IPS-20b (cell line): ENCODE data around the gene MUTYH.

Source experiments
- H3K27ac ChIP-seq: one replicate; pipeline ENCODE4 v1.5.1; 2013; ENCODE audit warnings: low read length
- H3K27me3 ChIP-seq: 2 replicates; pipeline ENCODE4 v1.6.1; 2013; ENCODE audit warnings: mild to moderate bottlenecking, low read length, inconsistent platforms; ENCODE audit not compliant: insufficient read depth
- H3K36me3 ChIP-seq: 2 replicates; pipeline ENCODE4 v1.6.1; 2013; ENCODE audit warnings: low read depth, mild to moderate bottlenecking, inconsistent platforms, low read length, moderate library complexity; ENCODE audit not compliant: insufficient read depth
- H3K4me1 ChIP-seq: 2 replicates; pipeline ENCODE4 v1.6.1; 2013; ENCODE audit warnings: mild to moderate bottlenecking, control low read depth, inconsistent platforms, low read length, moderate library complexity; ENCODE audit not compliant: insufficient read depth
- H3K4me3 ChIP-seq: 2 replicates; pipeline ENCODE4 v1.5.1; 2013; ENCODE audit warnings: mild to moderate bottlenecking, low read length, inconsistent platforms
- H3K9ac ChIP-seq: 2 replicates; pipeline ENCODE4 v1.6.1; 2013; ENCODE audit warnings: low read depth, mild to moderate bottlenecking, inconsistent platforms, low read length, moderate library complexity
- H3K9me3 ChIP-seq: 2 replicates; pipeline ENCODE4 v1.6.1; 2013; ENCODE audit warnings: mild to moderate bottlenecking, low read depth, low read length, inconsistent platforms; ENCODE audit not compliant: insufficient read depth

MUTYH gene

GRCh38 chr1:45348609-45348965 is 8.3 kb upstream of the MUTYH start:
- H3K27me3 ChIP-seq, result no peaks in the 10 kb centered on the region
- no peak overlapping the region for H3K27ac ChIP-seq
- H3K9me3 ChIP-seq, result no peaks in the 10 kb centered on the region
- H3K4me3 ChIP-seq, result no peak overlapping the region
- H3K36me3 ChIP-seq, result peaks cover 27% of the 10 kb centered on the region
- H3K9ac ChIP-seq, result no peak overlapping the region
- H3K4me1 ChIP-seq, result no peaks in the 10 kb centered on the region

DNA sequence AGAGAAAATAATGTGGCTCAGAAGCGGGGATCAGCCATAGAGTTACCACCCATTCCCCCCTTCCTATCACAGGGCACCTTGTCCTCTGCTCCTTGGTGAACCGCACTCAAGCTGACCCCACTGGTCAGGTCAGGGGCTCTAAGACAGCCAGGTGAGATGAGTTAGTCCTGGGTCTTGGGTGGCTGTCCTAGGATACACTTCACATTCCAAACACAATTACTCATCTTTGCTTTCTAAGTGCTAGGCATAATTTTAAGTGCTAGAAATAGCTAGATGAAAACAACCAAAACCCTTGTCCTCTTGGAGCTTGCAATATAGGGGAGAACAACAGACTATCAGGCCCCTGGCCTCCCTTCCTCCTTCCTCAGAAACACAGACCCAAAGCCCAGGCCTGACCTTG is 7.8 kb upstream of the MUTYH start:
- peaks cover 33% of the 10 kb centered on the region for H3K36me3 ChIP-seq
- no peaks in the 10 kb centered on the region for H3K4me1 ChIP-seq
- H3K27me3 ChIP-seq, result no peaks in the 10 kb centered on the region
- H3K9ac ChIP-seq, result no peak overlapping the region
- H3K9me3 ChIP-seq, result no peaks in the 10 kb centered on the region
- H3K27ac ChIP-seq, result no peak overlapping the region
- H3K4me3 ChIP-seq, result no peak overlapping the region

- no peaks in the 10 kb centered on the region for H3K27me3 ChIP-seq
- no peak overlapping the region for H3K9ac ChIP-seq
- no peak overlapping the region for H3K4me3 ChIP-seq
- no peaks in the 10 kb centered on the region for H3K4me1 ChIP-seq
- H3K36me3 ChIP-seq, result peaks cover 48% of the 10 kb centered on the region
- H3K27ac ChIP-seq, result no peak overlapping the region
- H3K9me3 ChIP-seq, result no peaks in the 10 kb centered on the region
Measured at GRCh38 chr1:45346473-45346872, 6.2 kb upstream of the MUTYH start.

DNA sequence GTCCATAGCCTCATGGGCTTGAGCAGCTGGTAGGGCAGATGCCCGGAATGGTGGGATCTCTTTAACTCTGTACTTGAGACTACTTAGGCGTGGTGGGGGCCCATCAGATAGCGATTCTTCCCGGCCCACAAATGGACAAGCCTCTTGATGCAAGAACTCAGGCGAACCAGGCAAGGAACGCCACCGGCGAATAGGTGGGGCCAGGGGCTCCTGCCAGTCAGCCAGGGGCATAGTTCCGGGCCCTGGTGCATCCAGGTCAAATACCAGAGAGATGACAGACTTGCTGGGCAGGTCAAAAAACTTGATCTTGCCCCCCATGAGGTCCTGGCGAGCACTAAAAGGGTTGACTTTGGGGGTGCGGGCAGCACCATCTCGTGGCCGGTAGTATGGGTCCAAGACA is 4.8 kb upstream of the MUTYH start:
- Histone ChIP-seq H3K9ac (no peak overlapping the region), H3K27me3 (no peaks in the 10 kb centered on the region), H3K4me3 (no peak overlapping the region), H3K27ac (no peak overlapping the region), H3K36me3 (peaks cover 53% of the 10 kb centered on the region), H3K4me1 (peaks cover 7% of the 10 kb centered on the region), H3K9me3 (no peaks in the 10 kb centered on the region)

DNA sequence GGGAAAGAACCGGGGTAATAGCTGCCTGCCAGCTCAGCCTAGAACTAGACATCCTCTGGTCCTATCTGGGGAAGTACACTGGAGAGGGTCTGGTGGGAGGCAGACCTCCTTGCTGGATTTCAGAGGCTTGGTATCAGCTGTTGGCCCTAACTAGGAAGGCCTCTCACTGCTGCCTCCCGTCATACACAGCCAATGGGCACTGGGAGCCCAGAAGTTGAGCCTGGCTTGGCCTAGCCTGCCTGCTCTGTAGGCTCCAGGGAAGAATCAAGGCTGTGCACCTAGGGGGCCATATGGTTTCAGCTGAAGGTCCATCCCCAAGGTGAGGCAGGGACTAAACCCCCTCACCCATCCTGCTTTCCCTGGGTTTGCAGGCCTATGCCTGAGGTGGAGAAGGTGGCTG is 4.3 kb upstream of the MUTYH start:
- Histone ChIP-seq H3K4me3 (no peak overlapping the region), H3K27ac (no peak overlapping the region), H3K9me3 (no peaks in the 10 kb centered on the region), H3K4me1 (peaks cover 7% of the 10 kb centered on the region), H3K36me3 (peaks cover 53% of the 10 kb centered on the region), H3K9ac (no peak overlapping the region), H3K27me3 (no peaks in the 10 kb centered on the region)

GRCh38 chr1:45340816-45341466 is 701 bp upstream of the MUTYH start:
- peaks cover 55% of the 10 kb centered on the region for H3K36me3 ChIP-seq
- peak overlapping the region; percentile 95 for H3K27ac ChIP-seq
- no peaks in the 10 kb centered on the region for H3K27me3 ChIP-seq
- peak overlapping the region; percentile 84 for H3K4me3 ChIP-seq
- H3K9ac ChIP-seq, result peak overlapping the region; percentile 99
- no peaks in the 10 kb centered on the region for H3K9me3 ChIP-seq
- peaks cover 7% of the 10 kb centered on the region for H3K4me1 ChIP-seq

- H3K4me3 ChIP-seq, result no peak overlapping the region
- H3K4me1 ChIP-seq, result peaks cover 7% of the 10 kb centered on the region
Measured at GRCh38 chr1:45337630-45338325, 2.5 kb downstream of the MUTYH start.

DNA sequence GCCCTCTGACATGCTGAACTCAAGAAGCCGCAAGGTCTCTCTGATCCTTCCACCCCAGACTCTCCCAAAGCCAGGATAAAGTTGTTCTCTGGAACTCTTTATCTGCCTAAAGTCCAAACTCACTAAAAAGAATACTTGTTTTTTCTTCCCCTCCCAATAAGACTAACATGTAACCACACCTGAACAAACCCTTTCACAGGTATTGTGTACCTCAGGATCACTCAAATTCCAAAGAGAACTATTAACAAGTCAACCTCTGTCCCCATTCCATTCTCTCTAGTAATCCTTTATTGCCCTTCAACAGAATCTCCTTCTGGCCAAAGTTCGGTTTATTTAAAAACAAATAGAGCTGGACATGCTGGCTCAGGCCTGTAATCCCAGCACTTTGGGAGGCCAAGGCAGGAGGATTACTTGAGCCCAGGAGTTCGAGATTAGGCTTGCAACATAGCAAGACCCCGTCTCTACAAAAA is 4.3 kb downstream of the MUTYH start:
- Histone ChIP-seq H3K4me3 (no peak overlapping the region), H3K36me3 (peaks cover 45% of the 10 kb centered on the region), H3K27me3 (no peaks in the 10 kb centered on the region), H3K9ac (no peak overlapping the region), H3K4me1 (peaks cover 3% of the 10 kb centered on the region), H3K9me3 (no peaks in the 10 kb centered on the region), H3K27ac (no peak overlapping the region)

More at GRCh38 chr1:45337630-45338325, 2.5 kb downstream of the MUTYH start:
- Histone ChIP-seq H3K27ac (no peak overlapping the region), H3K9ac (no peak overlapping the region), H3K36me3 (peaks cover 43% of the 10 kb centered on the region), H3K9me3 (no peaks in the 10 kb centered on the region), H3K27me3 (no peaks in the 10 kb centered on the region)

DNA sequence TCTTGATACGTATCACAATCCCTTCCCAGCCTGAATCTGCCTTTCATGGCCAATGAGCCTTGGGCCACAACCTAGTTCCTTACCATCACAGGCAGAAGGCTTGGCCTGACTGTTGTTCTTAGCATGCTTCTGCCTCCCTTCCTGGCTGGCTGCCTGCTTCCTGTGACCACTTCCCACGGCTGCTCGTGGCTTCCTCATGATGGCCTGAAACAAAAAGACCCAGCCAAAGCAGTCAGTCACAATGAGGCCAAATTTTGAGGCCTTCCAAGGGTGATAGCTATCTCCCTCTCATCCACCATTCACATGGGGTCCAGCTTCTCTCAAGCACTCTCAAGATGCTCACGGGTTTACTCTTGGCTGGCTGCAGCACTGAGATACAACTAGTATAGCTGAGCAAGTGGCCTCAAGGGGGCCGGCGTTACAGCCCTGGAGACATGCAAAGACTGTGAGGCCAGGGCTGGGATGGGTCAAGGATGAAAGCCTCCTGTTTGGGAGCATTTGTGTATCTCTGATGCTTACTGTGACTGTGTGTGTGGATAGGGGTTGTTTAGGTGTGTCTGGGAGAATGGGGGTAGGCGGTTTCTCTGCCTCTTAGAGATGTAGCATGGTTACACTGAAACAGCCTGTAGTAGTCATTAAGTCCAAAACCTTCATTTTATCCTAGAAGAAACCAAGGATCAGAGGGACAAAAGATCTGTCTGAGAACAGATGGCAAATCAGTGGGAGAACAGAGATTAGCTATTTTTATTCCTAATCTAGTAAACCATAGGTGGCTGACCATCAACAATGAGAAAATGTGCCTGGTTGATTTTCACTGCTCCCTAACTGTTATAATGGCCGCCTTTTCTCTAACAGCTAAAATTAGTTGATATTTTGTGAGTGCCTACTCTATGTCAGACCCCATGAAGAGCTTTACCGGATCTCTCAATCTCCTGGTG is 5.7 kb downstream of the MUTYH start:
- Histone ChIP-seq H3K4me3 (no peak overlapping the region), H3K4me1 (no peaks in the 10 kb centered on the region; the same call in 1 of the 2 replicates), H3K9me3 (no peaks in the 10 kb centered on the region), H3K9ac (no peak overlapping the region), H3K27me3 (no peaks in the 10 kb centered on the region), H3K27ac (no peak overlapping the region), H3K36me3 (peaks cover 56% of the 10 kb centered on the region)

DNA sequence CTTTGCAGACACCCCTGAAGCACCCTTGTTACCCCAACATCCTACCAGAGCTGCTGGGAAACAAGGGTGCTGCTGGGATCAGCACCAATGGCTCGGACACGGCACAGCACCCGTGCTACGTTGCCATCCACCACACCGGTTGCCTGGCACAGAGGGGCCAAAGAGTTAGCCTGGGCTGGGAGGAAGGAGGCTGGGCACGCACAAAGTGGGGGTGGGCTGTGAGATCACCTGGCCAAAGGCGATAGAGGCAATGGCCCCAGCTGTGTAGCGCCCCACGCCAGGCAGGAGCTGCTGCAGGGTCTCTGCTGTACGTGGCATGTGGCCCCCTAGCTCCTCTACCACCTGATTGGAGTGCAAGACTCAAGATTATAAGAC is 7.9 kb downstream of the MUTYH start:
- Histone ChIP-seq H3K9me3 (no peaks in the 10 kb centered on the region), H3K4me1 (peaks cover 15% of the 10 kb centered on the region; the same call in 1 of the 2 replicates), H3K9ac (no peak overlapping the region), H3K36me3 (peaks cover 61% of the 10 kb centered on the region), H3K27ac (no peak overlapping the region), H3K4me3 (no peak overlapping the region), H3K27me3 (no peaks in the 10 kb centered on the region)

GRCh38 chr1:45331436-45332345 is 8.5 kb downstream of the MUTYH start:
- Histone ChIP-seq H3K27me3 (no peaks in the 10 kb centered on the region), H3K4me3 (no peak overlapping the region), H3K9ac (no peak overlapping the region), H3K4me1 (peaks cover 15% of the 10 kb centered on the region; the same call in 1 of the 2 replicates), H3K36me3 (peaks cover 61% of the 10 kb centered on the region), H3K27ac (no peak overlapping the region), H3K9me3 (no peaks in the 10 kb centered on the region)
